ENCODE results near the gene ARHGDIB.

Gene ARHGDIB

GRCh38 chr12:14942196-14942931, 19.0 kb downstream of the ARHGDIB start:
- Histone ChIP-seq H3K9ac (ENCODE audit: low read length) (no peak overlapping the region), H3K4me3 (ENCODE audit: low read depth in 1 of 2, low read length in 2 of 2) (no peak overlapping the region), H3K9me3 (ENCODE audit: low read length) (no peaks in the 10 kb centered on the region), H3K27ac (ENCODE audit: low read depth, low read length) (no peak overlapping the region), H3K36me3 (ENCODE audit: insufficient read depth, low read length) (no peaks in the 10 kb centered on the region), H3K27me3 (ENCODE audit: control insufficient read depth in 1 of 2, insufficient read depth in 2 of 2, low read length in 2 of 2) (no peaks in the 10 kb centered on the region), H3K4me1 (ENCODE audit: insufficient read depth, low read length) (peaks cover 4% of the 10 kb centered on the region)

GRCh38 chr12:14941369-14941768, 20.0 kb downstream of the ARHGDIB start:
- Histone ChIP-seq H3K9ac (ENCODE audit: low read length) (no peak overlapping the region), H3K4me3 (ENCODE audit: low read depth in 1 of 2, low read length in 2 of 2) (no peak overlapping the region), H3K27ac (ENCODE audit: low read depth, low read length) (no peak overlapping the region), H3K36me3 (ENCODE audit: insufficient read depth, low read length) (no peaks in the 10 kb centered on the region), H3K27me3 (ENCODE audit: control insufficient read depth in 1 of 2, insufficient read depth in 2 of 2, low read length in 2 of 2) (no peaks in the 10 kb centered on the region), H3K4me1 (ENCODE audit: insufficient read depth, low read length) (peaks cover 3% of the 10 kb centered on the region), H3K9me3 (ENCODE audit: low read length) (no peaks in the 10 kb centered on the region)

GRCh38 chr12:14938301-14938700, 23.1 kb downstream of the ARHGDIB start, which contains the start of gene ERP27:
TSS of gene ERP27 (minus strand) at chr12:14938537. CDS start at chr12:14938508, 29 bp downstream.
- Histone ChIP-seq H3K27me3 (ENCODE audit: control insufficient read depth in 1 of 2, insufficient read depth in 2 of 2, low read length in 2 of 2) (no peaks in the 10 kb centered on the region), H3K9me3 (ENCODE audit: low read length) (no peaks in the 10 kb centered on the region), H3K4me3 (ENCODE audit: low read depth in 1 of 2, low read length in 2 of 2) (no peak within 1 kb of the TSS), H3K27ac (ENCODE audit: low read depth, low read length) (no peak within 1 kb of the TSS), H3K9ac (ENCODE audit: low read length) (no peak within 1 kb of the TSS), H3K36me3 (ENCODE audit: insufficient read depth, low read length) (no peaks in the 10 kb centered on the region), H3K4me1 (ENCODE audit: insufficient read depth, low read length) (peaks cover 3% of the 10 kb centered on the region)

GRCh38 chr12:14937689-14938088, 23.7 kb downstream of the ARHGDIB start:
- Histone ChIP-seq H3K4me1 (ENCODE audit: insufficient read depth, low read length) (peaks cover 3% of the 10 kb centered on the region), H3K27me3 (ENCODE audit: control insufficient read depth in 1 of 2, insufficient read depth in 2 of 2, low read length in 2 of 2) (no peaks in the 10 kb centered on the region), H3K27ac (ENCODE audit: low read depth, low read length) (no peak overlapping the region), H3K9ac (ENCODE audit: low read length) (no peak overlapping the region), H3K9me3 (ENCODE audit: low read length) (no peaks in the 10 kb centered on the region), H3K36me3 (ENCODE audit: insufficient read depth, low read length) (no peaks in the 10 kb centered on the region), H3K4me3 (ENCODE audit: low read depth in 1 of 2, low read length in 2 of 2) (no peak overlapping the region)

GRCh38 chr12:14937014-14937413, 24.4 kb downstream of the ARHGDIB start:
- no peaks in the 10 kb centered on the region for H3K36me3 ChIP-seq (ENCODE audit: insufficient read depth, low read length)
- H3K4me1 ChIP-seq (ENCODE audit: insufficient read depth, low read length): peaks cover 3% of the 10 kb centered on the region
- H3K9me3 ChIP-seq (ENCODE audit: low read length): no peaks in the 10 kb centered on the region
- H3K27ac ChIP-seq (ENCODE audit: low read depth, low read length): no peak overlapping the region
- no peak overlapping the region for H3K4me3 ChIP-seq (ENCODE audit: low read depth in 1 of 2, low read length in 2 of 2)
- H3K9ac ChIP-seq (ENCODE audit: low read length): no peak overlapping the region
- H3K27me3 ChIP-seq (ENCODE audit: control insufficient read depth in 1 of 2, insufficient read depth in 2 of 2, low read length in 2 of 2): no peaks in the 10 kb centered on the region

- Histone ChIP-seq H3K36me3 (ENCODE audit: insufficient read depth, low read length) (no peaks in the 10 kb centered on the region), H3K4me3 (ENCODE audit: low read depth in 1 of 2, low read length in 2 of 2) (no peak overlapping the region), H3K27me3 (ENCODE audit: control insufficient read depth in 1 of 2, insufficient read depth in 2 of 2, low read length in 2 of 2) (no peaks in the 10 kb centered on the region), H3K9ac (ENCODE audit: low read length) (no peak overlapping the region), H3K4me1 (ENCODE audit: insufficient read depth, low read length) (peaks cover 3% of the 10 kb centered on the region), H3K9me3 (ENCODE audit: low read length) (no peaks in the 10 kb centered on the region), H3K27ac (ENCODE audit: low read depth, low read length) (no peak overlapping the region)
These were observed 25.1 kb downstream of the ARHGDIB start for GRCh38 chr12:14936224-14936861.

GRCh38 chr12:14935031-14935430, 26.4 kb downstream of the ARHGDIB start:
- Histone ChIP-seq H3K9ac (ENCODE audit: low read length) (no peak overlapping the region), H3K4me1 (ENCODE audit: insufficient read depth, low read length) (peaks cover 9% of the 10 kb centered on the region), H3K9me3 (ENCODE audit: low read length) (no peaks in the 10 kb centered on the region), H3K4me3 (ENCODE audit: low read depth in 1 of 2, low read length in 2 of 2) (no peak overlapping the region), H3K36me3 (ENCODE audit: insufficient read depth, low read length) (no peaks in the 10 kb centered on the region), H3K27me3 (ENCODE audit: control insufficient read depth in 1 of 2, insufficient read depth in 2 of 2, low read length in 2 of 2) (no peaks in the 10 kb centered on the region), H3K27ac (ENCODE audit: low read depth, low read length) (no peak overlapping the region)

- peaks cover 9% of the 10 kb centered on the region for H3K4me1 ChIP-seq (ENCODE audit: insufficient read depth, low read length)
- no peak overlapping the region for H3K9ac ChIP-seq (ENCODE audit: low read length)
- no peaks in the 10 kb centered on the region for H3K36me3 ChIP-seq (ENCODE audit: insufficient read depth, low read length)
- no peak overlapping the region for H3K4me3 ChIP-seq (ENCODE audit: low read depth in 1 of 2, low read length in 2 of 2)
- H3K27ac ChIP-seq (ENCODE audit: low read depth, low read length): no peak overlapping the region
- H3K9me3 ChIP-seq (ENCODE audit: low read length): no peaks in the 10 kb centered on the region
- H3K27me3 ChIP-seq (ENCODE audit: control insufficient read depth in 1 of 2, insufficient read depth in 2 of 2, low read length in 2 of 2): no peaks in the 10 kb centered on the region
These were observed 26.9 kb downstream of the ARHGDIB start for GRCh38 chr12:14934511-14934910.

GRCh38 chr12:14931791-14932560, 29.4 kb downstream of the ARHGDIB start:
- no peaks in the 10 kb centered on the region for H3K9me3 ChIP-seq (ENCODE audit: low read length)
- no peaks in the 10 kb centered on the region for H3K36me3 ChIP-seq (ENCODE audit: insufficient read depth, low read length)
- H3K9ac ChIP-seq (ENCODE audit: low read length): no peak overlapping the region
- no peak overlapping the region for H3K4me3 ChIP-seq (ENCODE audit: low read depth in 1 of 2, low read length in 2 of 2)
- peaks cover 6% of the 10 kb centered on the region for H3K4me1 ChIP-seq (ENCODE audit: insufficient read depth, low read length)
- H3K27me3 ChIP-seq (ENCODE audit: control insufficient read depth in 1 of 2, insufficient read depth in 2 of 2, low read length in 2 of 2): no peaks in the 10 kb centered on the region
- H3K27ac ChIP-seq (ENCODE audit: low read depth, low read length): no peak overlapping the region

GRCh38 chr12:14931359-14931758, 30.0 kb downstream of the ARHGDIB start:
- H3K27ac ChIP-seq (ENCODE audit: low read depth, low read length): no peak overlapping the region
- no peak overlapping the region for H3K9ac ChIP-seq (ENCODE audit: low read length)

GRCh38 chr12:14930299-14930698, 31.1 kb downstream of the ARHGDIB start:
- no peaks in the 10 kb centered on the region for H3K27me3 ChIP-seq (ENCODE audit: control insufficient read depth in 1 of 2, insufficient read depth in 2 of 2, low read length in 2 of 2)
- no peaks in the 10 kb centered on the region for H3K9me3 ChIP-seq (ENCODE audit: low read length)
- H3K4me1 ChIP-seq (ENCODE audit: insufficient read depth, low read length): peaks cover 6% of the 10 kb centered on the region
- H3K36me3 ChIP-seq (ENCODE audit: insufficient read depth, low read length): no peaks in the 10 kb centered on the region
- H3K4me3 ChIP-seq (ENCODE audit: low read depth in 1 of 2, low read length in 2 of 2): no peak overlapping the region
- H3K27ac ChIP-seq (ENCODE audit: low read depth, low read length): no peak overlapping the region
- H3K9ac ChIP-seq (ENCODE audit: low read length): no peak overlapping the region

More at GRCh38 chr12:14931359-14931758, 30.0 kb downstream of the ARHGDIB start:
- no peaks in the 10 kb centered on the region for H3K36me3 ChIP-seq (ENCODE audit: insufficient read depth, low read length)
- H3K4me3 ChIP-seq (ENCODE audit: low read depth in 1 of 2, low read length in 2 of 2): no peak overlapping the region
- peaks cover 6% of the 10 kb centered on the region for H3K4me1 ChIP-seq (ENCODE audit: insufficient read depth, low read length)
- H3K27me3 ChIP-seq (ENCODE audit: control insufficient read depth in 1 of 2, insufficient read depth in 2 of 2, low read length in 2 of 2): no peaks in the 10 kb centered on the region
- H3K9me3 ChIP-seq (ENCODE audit: low read length): no peaks in the 10 kb centered on the region

Measured in muscle layer of colon (tissue), 2 donors.